ENCODE data around the gene TEX2. TPM values are rescaled to one million over a fixed set of nuclear protein-coding genes. Genes with fewer than 3 reads are reported as not detected.
A peak's percentile ranks its signal among the peaks of the same experiment; 100 is the strongest.
"Not testable (repeated sequence)": the region's sequence is repeated elsewhere in the genome, so short reads cannot be mapped to it uniquely, and the experiment has no call there.

TEX2 gene
- total RNA-seq, 2 experiments from 2014 or later, result 15.2 to 15.8 TPM

DNA sequence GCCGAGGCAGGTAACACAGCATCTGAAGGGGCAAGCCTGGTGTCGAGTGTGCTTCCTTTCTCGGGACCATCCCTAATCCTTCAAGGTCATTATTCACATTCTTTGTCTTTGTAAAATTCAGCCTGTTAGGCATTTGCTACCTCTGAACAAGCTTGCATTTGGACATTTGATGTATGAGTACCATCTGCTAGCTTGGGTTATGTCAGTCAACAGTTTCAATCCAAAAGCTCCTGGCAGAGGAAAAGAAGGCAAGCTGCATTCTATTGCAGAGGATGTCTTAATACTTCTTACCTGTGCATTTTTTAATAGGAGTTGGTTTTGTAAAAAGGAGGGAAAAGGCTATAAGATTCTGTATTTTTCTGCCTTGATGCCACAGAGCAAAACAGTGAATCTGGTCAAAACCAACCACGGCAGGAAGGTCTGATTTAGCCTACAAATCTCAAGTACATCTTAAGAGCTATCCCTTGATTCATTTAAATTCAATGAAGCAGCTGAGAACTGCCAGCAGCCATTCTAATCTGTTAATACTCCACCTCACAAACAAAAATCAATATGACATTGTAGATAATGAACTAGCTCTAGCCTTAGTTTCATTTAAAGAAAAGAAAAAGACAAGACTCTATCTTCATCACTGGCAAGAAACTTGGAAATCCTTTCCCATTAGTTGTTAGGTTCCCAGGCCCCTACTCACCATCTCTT is 39.0 kb downstream of the TEX2 start:
- intact Hi-C loops (cut with DNase I, micrococcal nuclease), result no loop called here
- Mint-ChIP-seq H3K4me3 (no peak overlapping the region), H3K27me3 (no peaks in the 10 kb centered on the region), H3K4me1 (peaks cover 4% of the 10 kb centered on the region), H3K9me3 (ENCODE audit: low read depth) (no peaks in the 10 kb centered on the region), H3K36me3 (ENCODE audit: low read depth) (peaks cover 3% of the 10 kb centered on the region), H3K27ac (no peak overlapping the region)
- DNase-seq (no peak), ATAC-seq (no peak)
- ChIA-PET CTCF (interaction anchor here (0.6 to 1.0 kb wide), 3 partner anchors 12 to 110 kb away, joined by 3 to 4 read pairs (median 3); no protein-coding TSS in a partner anchor), POLR2A (interaction anchor here (0.6 kb wide), 1 partner anchor 113 kb away, joined by 4 read pairs; no protein-coding TSS in a partner anchor)

DNA sequence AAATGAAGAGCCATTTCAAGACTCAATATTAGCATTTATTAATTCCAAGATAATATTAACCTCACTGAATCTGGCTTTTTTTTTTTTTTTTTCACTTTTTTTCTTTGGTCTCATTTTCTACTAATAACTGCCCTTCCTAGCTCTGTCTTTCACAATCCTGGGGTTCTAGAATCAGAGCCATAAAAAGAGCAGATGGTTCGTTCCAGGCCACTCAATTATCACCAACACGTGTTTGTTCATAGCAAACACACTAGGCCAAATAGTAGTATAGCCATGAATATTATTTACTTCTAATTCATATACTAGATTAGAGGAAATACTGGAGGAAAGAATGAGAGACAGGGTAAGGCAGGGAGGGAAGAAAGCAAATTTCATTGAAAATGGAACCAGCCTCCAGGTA is 39.8 kb downstream of the TEX2 start:
- peaks cover 11% of the 10 kb centered on the region for H3K4me1 Mint-ChIP-seq
- H3K9me3 Mint-ChIP-seq (ENCODE audit: low read depth), result no peaks in the 10 kb centered on the region
- no peak overlapping the region for H3K27ac Mint-ChIP-seq
- POLR2A ChIA-PET, result no interaction called here
- CTCF ChIA-PET, result interaction anchor here (0.6 to 1.0 kb wide), 3 partner anchors 9 to 111 kb away, joined by 3 to 4 read pairs (median 3); no protein-coding TSS in a partner anchor
- no peak overlapping the region for H3K4me3 Mint-ChIP-seq
- intact Hi-C loops (cut with DNase I, micrococcal nuclease), result no loop called here
- no peak for ATAC-seq
- DNase-seq, result no peak
- H3K36me3 Mint-ChIP-seq (ENCODE audit: low read depth), result peaks cover 3% of the 10 kb centered on the region
- H3K27me3 Mint-ChIP-seq, result no peaks in the 10 kb centered on the region

- Mint-ChIP-seq H3K36me3 (ENCODE audit: low read depth) (peaks cover 3% of the 10 kb centered on the region), H3K4me1 (peaks cover 20% of the 10 kb centered on the region), H3K9me3 (ENCODE audit: low read depth) (no peaks in the 10 kb centered on the region), H3K27ac (no peak overlapping the region), H3K4me3 (no peak overlapping the region), H3K27me3 (no peaks in the 10 kb centered on the region)
- CTCF ChIA-PET, result no interaction called here
- POLR2A ChIA-PET, result no interaction called here
- ATAC-seq, result no peak
- intact Hi-C loops (cut with DNase I, micrococcal nuclease), result no loop called here
- DNase-seq, result no peak
Observed at GRCh38 chr17:64221679-64222078, 41.4 kb downstream of the TEX2 start.

DNA sequence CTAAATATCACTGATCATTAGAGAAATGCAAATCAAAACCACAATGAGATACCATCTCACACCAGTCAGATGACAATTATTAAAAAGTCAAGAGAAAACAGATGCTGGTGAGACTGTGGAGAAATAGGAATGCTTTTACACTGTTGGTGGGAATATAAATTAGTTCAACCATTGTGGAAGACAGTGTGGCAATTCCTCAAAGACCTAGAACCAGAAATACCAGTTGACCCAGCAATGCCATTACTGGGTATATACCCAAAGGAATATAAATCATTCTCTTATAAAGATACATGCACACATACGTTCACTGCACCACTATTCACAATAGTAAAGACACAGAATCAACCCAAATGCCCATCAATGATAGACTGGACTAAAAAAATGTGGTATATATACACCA is 42.5 kb downstream of the TEX2 start:
- H3K9me3 Mint-ChIP-seq (ENCODE audit: low read depth); intact Hi-C loops (cut with DNase I, micrococcal nuclease); ATAC-seq; H3K27ac Mint-ChIP-seq; H3K4me3 Mint-ChIP-seq; H3K27me3 Mint-ChIP-seq; H3K36me3 Mint-ChIP-seq (ENCODE audit: low read depth); DNase-seq; POLR2A ChIA-PET: not testable (repeated sequence)
- peaks cover 23% of the 10 kb centered on the region for H3K4me1 Mint-ChIP-seq
- CTCF ChIA-PET, result interaction anchor here (0.7 kb wide), 1 partner anchor 18 kb away, joined by 3 read pairs; no protein-coding TSS in a partner anchor

GRCh38 chr17:64219571-64219970 is 43.5 kb downstream of the TEX2 start:
- no peaks in the 10 kb centered on the region for H3K9me3 Mint-ChIP-seq (ENCODE audit: low read depth)
- no peak overlapping the region for H3K27ac Mint-ChIP-seq
- POLR2A ChIA-PET, result no interaction called here
- H3K36me3 Mint-ChIP-seq (ENCODE audit: low read depth), result peaks cover 3% of the 10 kb centered on the region
- H3K4me3 Mint-ChIP-seq, result no peak overlapping the region
- peaks cover 23% of the 10 kb centered on the region for H3K4me1 Mint-ChIP-seq
- DNase-seq, result no peak
- no peaks in the 10 kb centered on the region for H3K27me3 Mint-ChIP-seq
- ATAC-seq, result no peak
- CTCF ChIA-PET, result interaction anchor here (1.3 kb wide), 1 partner anchor 200 kb away, joined by 4 read pairs; no protein-coding TSS in a partner anchor
- intact Hi-C loops (cut with DNase I, micrococcal nuclease), result loop anchor here in 1 of 2 experiments (5.0 kb wide), 1 partner anchor 43 kb away; the partner anchor contains the start of gene TEX2

DNA sequence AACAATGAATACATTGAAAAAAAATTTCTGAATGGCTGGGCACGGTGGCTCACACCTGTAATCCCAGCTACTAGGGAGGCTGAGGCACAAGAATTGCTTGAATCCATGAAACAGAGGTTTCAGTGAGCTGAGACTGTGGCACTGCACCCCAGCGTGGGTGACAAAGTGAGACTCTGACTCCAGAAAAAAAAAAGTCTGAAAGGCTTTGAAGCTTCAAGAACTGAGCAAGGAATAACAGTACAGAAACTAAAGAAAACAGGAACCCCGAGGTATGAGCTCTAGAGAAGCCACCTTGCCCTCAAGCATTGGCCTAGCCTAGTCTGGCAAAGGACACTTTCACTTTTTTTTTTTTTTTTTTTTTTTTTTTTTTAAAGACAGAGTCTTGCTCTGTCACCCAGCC is 45.0 kb downstream of the TEX2 start:
- H3K4me1 Mint-ChIP-seq, result peaks cover 20% of the 10 kb centered on the region
- DNase-seq (peak; percentile 59), ATAC-seq (peak; percentile 99)
- H3K27ac Mint-ChIP-seq, result no peak overlapping the region
- ChIA-PET CTCF (interaction anchor here (0.6 to 1.9 kb wide), 11 partner anchors 10 to 590 kb away, joined by 3 to 8 read pairs (median 4); partner anchors contain the start of gene TEX2), POLR2A (interaction anchor here (0.6 to 1.2 kb wide), 7 partner anchors 12 to 289 kb away, joined by 3 to 5 read pairs (median 4); partner anchors contain the start of genes CD79B and CEP95)
- no peak overlapping the region for H3K4me3 Mint-ChIP-seq
- peaks cover 9% of the 10 kb centered on the region for H3K36me3 Mint-ChIP-seq (ENCODE audit: low read depth)
- intact Hi-C loops (cut with DNase I, micrococcal nuclease), result loop anchor here (1.0 to 5.0 kb wide), 2 partner anchors 18 to 44 kb away; partner anchors contain the start of gene TEX2 (in 1 of the 2)
- H3K27me3 Mint-ChIP-seq, result no peaks in the 10 kb centered on the region
- H3K9me3 Mint-ChIP-seq (ENCODE audit: low read depth), result no peaks in the 10 kb centered on the region

GRCh38 chr17:64217249-64217691 is 45.8 kb downstream of the TEX2 start:
- ChIA-PET CTCF (interaction anchor here (0.6 to 1.9 kb wide), 10 partner anchors 10 to 328 kb away, joined by 3 to 8 read pairs (median 4); partner anchors contain the start of gene ERN1), POLR2A (interaction anchor here (0.7 to 1.2 kb wide), 3 partner anchors 11 to 72 kb away, joined by 3 read pairs; no protein-coding TSS in a partner anchor)
- no peak overlapping the region for H3K4me3 Mint-ChIP-seq
- ATAC-seq, result no peak
- H3K36me3 Mint-ChIP-seq (ENCODE audit: low read depth), result peaks cover 15% of the 10 kb centered on the region
- DNase-seq, result no peak
- intact Hi-C loops (cut with DNase I, micrococcal nuclease), result loop anchor here in 1 of 2 experiments (5.0 kb wide), 1 partner anchor 45 kb away; the partner anchor contains the start of gene TEX2
- no peaks in the 10 kb centered on the region for H3K27me3 Mint-ChIP-seq
- H3K4me1 Mint-ChIP-seq, result peaks cover 18% of the 10 kb centered on the region
- H3K9me3 Mint-ChIP-seq (ENCODE audit: low read depth), result no peaks in the 10 kb centered on the region
- peak overlapping the region; percentile 55 for H3K27ac Mint-ChIP-seq

- no peaks in the 10 kb centered on the region for H3K9me3 Mint-ChIP-seq (ENCODE audit: low read depth)
- intact Hi-C loops (cut with DNase I, micrococcal nuclease), result loop anchor here in 1 of 2 experiments (5.0 kb wide), 1 partner anchor 46 kb away; the partner anchor contains the start of gene TEX2
- no peak for DNase-seq
- no peak overlapping the region for H3K4me3 Mint-ChIP-seq
- CTCF ChIA-PET, result interaction anchor here (0.8 to 1.4 kb wide), 3 partner anchors 15 to 77 kb away, joined by 3 to 7 read pairs (median 3); no protein-coding TSS in a partner anchor
- peaks cover 20% of the 10 kb centered on the region for H3K36me3 Mint-ChIP-seq (ENCODE audit: low read depth)
- no peak overlapping the region for H3K27ac Mint-ChIP-seq
- no peaks in the 10 kb centered on the region for H3K27me3 Mint-ChIP-seq
- no peak for ATAC-seq
- POLR2A ChIA-PET, result interaction anchor here (0.6 to 1.2 kb wide), 2 partner anchors 9 to 11 kb away, joined by 3 to 6 read pairs; no protein-coding TSS in a partner anchor
- H3K4me1 Mint-ChIP-seq, result peaks cover 18% of the 10 kb centered on the region
Observed at GRCh38 chr17:64216338-64217248, 46.5 kb downstream of the TEX2 start.

- H3K4me3 Mint-ChIP-seq, result no peak overlapping the region
- H3K9me3 Mint-ChIP-seq (ENCODE audit: low read depth), result no peaks in the 10 kb centered on the region
- DNase-seq (no peak), ATAC-seq (no peak)
- peaks cover 18% of the 10 kb centered on the region for H3K4me1 Mint-ChIP-seq
- intact Hi-C loops (cut with DNase I, micrococcal nuclease), result loop anchor here in 1 of 2 experiments (5.0 kb wide), 1 partner anchor 46 kb away; the partner anchor contains the start of gene TEX2
- no peak overlapping the region for H3K27ac Mint-ChIP-seq
- ChIA-PET POLR2A (no interaction called here), CTCF (no interaction called here)
- H3K36me3 Mint-ChIP-seq (ENCODE audit: low read depth), result peaks cover 20% of the 10 kb centered on the region
- no peaks in the 10 kb centered on the region for H3K27me3 Mint-ChIP-seq
Observed at GRCh38 chr17:64216000-64216337, 47.1 kb downstream of the TEX2 start.

GRCh38 chr17:64214950-64215349 is 48.1 kb downstream of the TEX2 start:
- Mint-ChIP-seq H3K4me1 (peaks cover 18% of the 10 kb centered on the region), H3K27ac (no peak overlapping the region), H3K4me3 (no peak overlapping the region), H3K27me3 (no peaks in the 10 kb centered on the region), H3K36me3 (ENCODE audit: low read depth) (peaks cover 17% of the 10 kb centered on the region), H3K9me3 (ENCODE audit: low read depth) (no peaks in the 10 kb centered on the region)
- ChIA-PET CTCF (interaction anchor here (0.6 to 1.6 kb wide), 3 partner anchors 13 to 204 kb away, joined by 3 to 5 read pairs (median 5); no protein-coding TSS in a partner anchor), POLR2A (no interaction called here)
- ATAC-seq (no peak), DNase-seq (no peak)
- intact Hi-C loops (cut with DNase I, micrococcal nuclease), result loop anchor here in 1 of 2 experiments (5.0 kb wide), 1 partner anchor 47 kb away; the partner anchor contains the start of gene TEX2

Measured in activated CD4-positive, alpha-beta T cell treated with anti-CD3 and anti-CD28 coated beads for 36 hours (primary cell).